GM19035 (cell line): ENCODE results near the gene ZC3HAV1L.
"Not testable (repeated sequence)": the region's sequence is repeated elsewhere in the genome, so short reads cannot be mapped to it uniquely, and the experiment has no call there.

Source experiments
- ATAC-seq: cut with Tn5 transposase; IDR thresholded peaks from one replicate; pipeline ENCODE4 v1.9.1; 2021; ENCODE audit not compliant: unreplicated experiment

The ZC3HAV1L gene

DNA sequence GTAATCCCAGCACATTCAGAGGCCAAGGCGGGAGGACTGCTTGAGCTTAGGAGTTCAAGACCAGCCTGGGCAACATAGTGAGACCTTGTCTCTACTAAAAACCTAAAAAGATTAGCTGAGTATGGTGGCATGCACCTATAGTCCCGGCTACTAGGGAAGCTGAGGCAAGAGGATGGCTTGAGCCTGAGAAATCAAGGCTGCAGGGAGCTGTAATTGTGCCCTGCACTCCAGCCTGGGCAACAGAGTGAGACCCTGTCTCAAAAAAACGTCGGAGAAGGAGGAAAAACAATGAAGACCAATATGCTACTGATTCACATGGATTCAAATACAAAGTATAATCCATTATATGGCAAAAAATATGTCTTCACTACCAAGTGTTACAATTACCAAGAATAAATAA is 13.6 kb downstream of the ZC3HAV1L start:
- no peak for ATAC-seq

GRCh38 chr7:139018910-139019309 is 16.9 kb downstream of the ZC3HAV1L start:
- no peak for ATAC-seq

GRCh38 chr7:139016931-139017511 is 18.8 kb downstream of the ZC3HAV1L start:
- ATAC-seq, result peak; percentile 89

- ATAC-seq, result no peak
These were observed 24.5 kb downstream of the ZC3HAV1L start for GRCh38 chr7:139011373-139011772.

DNA sequence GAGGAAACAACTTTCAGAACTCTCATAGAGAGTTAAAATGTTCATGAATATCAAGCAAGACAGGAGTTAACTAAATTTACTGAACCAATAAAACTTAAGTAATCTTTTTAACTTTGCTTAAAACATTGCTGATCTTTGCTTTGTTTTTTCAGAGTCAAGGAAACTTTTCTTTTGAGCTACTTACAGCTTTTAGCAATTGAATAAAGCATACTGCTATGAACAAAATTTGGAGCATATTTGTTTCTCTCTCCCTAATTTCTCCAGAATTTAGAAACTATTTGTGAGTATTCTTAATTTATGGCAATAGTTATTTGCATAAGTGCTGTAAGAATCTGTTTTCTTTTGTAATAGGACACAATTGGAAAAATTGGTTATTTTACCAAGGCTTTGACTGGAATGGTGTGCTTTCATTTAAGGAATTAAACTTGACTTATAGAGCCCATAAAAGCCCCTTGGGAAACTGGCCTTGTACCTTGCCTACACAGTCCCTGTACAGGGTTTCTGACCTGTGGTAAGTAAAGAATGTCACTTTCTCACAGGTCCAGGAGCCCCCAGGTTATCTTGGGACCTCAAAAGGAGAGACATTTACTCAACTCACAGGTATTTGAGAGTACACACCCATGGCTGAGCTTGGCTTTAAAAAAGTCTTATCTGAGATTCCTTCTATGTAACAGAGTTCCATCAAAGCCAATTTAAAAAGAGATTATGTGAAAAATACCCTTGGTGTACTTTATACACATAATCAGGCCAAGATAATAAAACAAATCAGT is 31.3 kb downstream of the ZC3HAV1L start:
- ATAC-seq, result no peak

DNA sequence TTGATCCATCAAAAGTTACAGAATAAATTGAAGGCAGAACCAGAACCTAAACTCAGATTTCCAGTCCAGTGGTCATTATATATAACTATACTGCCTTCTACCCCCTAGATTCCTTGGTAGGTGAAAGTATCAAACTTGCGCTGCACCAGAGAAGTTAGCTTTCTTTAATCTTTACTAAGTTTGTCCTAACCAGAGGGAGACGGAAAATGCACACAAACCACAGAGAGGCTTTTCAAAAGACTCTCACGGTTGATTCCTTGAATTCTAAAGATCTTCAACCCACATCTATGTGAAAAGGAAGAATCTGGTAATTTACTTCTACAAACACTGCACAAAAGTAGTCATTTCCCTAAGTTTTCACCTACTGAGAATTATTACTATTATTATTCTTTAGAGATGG is 36.4 kb downstream of the ZC3HAV1L start:
- ATAC-seq, result no peak

DNA sequence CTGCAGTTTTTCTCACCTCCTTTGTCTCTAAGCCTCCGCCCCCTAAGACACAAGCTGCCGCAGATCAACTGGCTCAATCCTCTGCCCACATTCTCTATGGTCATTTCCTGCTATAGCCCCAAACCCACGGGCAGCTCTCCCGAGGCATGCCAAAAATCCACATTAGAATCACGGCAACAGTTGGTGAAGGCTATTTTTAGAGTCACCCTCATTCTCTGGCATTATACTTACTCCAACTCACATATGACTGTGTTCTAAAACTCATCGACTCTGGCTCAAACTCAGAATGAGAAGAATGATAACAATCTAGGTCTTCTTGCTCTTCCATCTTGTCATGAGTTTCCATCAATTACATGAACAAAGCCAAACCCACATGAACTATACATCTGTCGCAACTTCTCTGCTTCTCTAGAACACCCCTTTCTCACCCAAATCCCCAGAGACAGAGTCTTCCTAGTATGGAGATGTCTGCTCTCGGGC is 43.8 kb downstream of the ZC3HAV1L start:
- ATAC-seq, result no peak

DNA sequence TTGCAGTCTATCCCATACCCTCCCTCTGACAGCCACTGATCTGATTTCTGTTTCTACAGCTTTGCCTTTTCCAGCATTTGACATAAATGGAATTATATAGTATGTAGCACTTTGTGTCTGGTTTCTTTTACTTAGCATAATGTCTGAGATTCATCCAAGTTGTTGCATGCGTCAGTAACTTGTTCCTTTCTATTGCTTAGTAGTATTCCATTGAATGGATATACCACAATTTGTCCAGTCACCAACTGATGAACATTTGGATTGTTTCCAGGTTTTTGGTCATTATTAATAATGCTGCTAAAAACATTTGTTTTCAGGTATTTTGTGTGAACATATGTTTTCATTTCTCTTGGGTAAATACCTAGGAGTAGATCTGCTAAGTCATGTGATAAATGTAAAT is 48.2 kb downstream of the ZC3HAV1L start:
- ATAC-seq, result no peak

DNA sequence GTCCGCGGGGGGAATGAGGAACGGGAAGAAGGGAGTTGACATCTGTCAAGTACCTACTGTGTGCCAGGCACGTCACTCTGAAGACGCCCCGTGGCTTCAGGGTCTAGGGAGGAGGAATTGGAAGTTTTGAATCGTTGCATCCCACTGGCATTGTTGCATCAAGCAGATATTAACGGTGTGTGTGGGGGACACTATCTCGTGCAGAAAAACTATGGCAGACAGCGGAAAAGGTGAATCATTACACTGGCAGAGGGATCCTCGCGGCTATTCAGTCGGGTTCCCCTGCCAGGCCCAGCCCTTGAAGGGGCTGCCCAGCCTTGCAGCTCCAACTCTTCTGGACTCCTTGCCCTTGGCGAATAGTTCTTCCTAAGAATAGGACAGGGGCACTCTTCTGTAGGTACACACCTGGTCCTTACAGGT is 53.6 kb downstream of the ZC3HAV1L start:
- ATAC-seq, result no peak

- ATAC-seq, result peak; percentile 83
These were observed 54.3 kb downstream of the ZC3HAV1L start, which contains the start of gene KIAA1549 for GRCh38 chr7:138981332-138982203. TSS of gene KIAA1549 (minus strand) at chr7:138981389. CDS start at chr7:138981269, 120 bp downstream.

DNA sequence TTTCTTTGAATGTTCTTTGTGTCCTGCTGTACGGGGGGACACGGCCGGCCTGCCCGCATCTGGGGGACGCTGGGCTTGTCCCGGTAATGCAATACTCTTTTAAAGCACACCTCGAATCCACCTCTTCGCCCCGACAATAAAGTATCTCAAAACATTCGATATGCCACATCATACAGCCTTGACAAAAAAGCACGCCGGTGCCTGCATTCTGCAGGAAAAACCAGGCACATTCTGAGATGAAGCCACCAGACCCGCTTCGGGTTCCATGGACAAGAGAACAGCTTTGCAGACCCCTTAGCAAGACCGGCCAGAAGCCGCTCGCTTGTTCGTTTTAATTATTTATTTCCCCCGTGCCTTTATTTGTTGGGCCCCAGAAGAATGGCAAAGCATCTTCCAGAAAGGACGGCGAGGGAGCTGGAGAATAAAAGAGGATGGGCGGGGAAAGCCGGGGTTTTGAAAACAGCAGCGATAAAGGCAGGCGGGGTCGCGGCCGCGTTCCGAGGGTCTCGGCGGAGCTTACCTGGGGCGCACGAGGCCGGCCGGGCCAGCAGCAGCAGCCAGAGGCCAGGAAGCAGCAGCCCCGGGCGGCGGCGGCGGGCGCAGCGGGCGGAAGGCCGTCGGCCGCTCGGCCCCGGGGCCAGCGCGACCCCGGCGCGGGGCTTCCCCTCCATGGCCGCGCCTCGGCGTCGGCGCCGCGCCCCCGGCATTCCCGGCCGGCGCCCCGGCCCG is 55.1 kb downstream of the ZC3HAV1L start:
- ATAC-seq, result peak; percentile 36

GRCh38 chr7:138979988-138980562 is 55.8 kb downstream of the ZC3HAV1L start:
- ATAC-seq, result no peak

- ATAC-seq, result no peak
These were observed 56.4 kb downstream of the ZC3HAV1L start for GRCh38 chr7:138979226-138979979.

- no peak for ATAC-seq
These were observed 57.2 kb downstream of the ZC3HAV1L start for GRCh38 chr7:138978541-138979184.

DNA sequence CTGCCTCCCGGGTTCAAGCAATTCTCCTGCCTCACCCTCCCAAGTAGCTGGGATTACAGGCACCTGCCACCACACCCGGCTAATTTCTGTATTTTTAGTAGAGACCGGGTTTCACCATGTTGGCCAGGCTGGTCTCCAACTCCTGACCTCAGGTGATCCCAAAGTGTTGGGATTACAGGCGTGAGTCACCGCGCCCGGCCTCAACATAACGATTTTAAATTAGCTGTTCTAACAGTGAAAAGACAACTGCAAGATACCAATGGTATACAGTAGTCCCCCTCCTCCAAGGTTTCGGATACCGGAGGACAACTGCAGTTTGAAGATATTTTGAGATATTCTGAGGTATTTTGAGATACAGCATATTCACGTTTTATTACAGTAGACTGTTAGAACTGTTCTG is 59.7 kb downstream of the ZC3HAV1L start:
- not testable (repeated sequence) for ATAC-seq
